NCI-H2107 (cell line): Measurements from ENCODE around the gene TEKTIP1.
"Not testable (repeated sequence)": the region's sequence is repeated elsewhere in the genome, so short reads cannot be mapped to it uniquely, and the experiment has no call there.

ENCODE experiments used
- DNase-seq: peaks from one replicate; lab custom pipeline; 2025; lab: John Stamatoyannopoulos, UW

Gene TEKTIP1

DNA sequence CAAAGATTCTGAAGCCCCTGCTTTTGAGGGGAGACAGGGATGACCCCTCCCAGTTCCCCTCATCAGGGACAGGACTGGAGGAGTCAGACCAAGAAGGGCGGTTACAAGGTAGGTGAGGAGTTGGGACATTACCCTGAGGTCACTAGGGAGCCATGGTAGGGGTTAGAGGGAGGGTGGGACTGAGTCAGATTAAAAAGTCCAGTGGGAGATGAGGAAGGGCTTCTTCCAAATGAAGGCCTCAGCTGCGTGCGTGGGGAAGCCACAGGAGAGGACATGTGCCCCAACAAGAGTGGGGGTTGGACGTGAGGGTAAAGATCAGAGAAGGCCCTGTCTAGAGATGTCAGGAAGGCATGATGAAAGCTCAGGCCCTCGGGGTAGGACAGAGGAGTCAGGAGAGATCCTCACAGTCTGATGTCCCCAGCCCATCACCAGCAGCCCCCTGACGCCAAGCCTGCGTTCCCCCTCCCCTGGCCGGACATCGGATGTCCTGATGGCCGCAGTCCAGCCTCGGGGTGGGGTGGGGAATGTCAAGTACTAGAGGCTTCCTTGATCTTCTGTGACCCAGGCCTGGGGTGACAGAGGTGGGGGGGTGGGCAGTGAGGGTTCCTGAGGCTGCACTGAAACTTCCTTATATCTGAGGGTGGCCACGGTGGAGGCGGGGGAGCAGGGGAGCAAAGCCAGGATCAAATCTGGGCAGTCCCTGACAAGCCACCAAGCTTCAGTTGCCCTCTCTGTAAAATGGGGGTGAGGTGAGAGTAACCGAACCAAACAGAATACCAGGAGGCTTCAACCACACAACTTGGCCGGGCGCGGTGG lies 24.9 kb downstream of the TEKTIP1 start:
- DNase-seq, result no peak

DNA sequence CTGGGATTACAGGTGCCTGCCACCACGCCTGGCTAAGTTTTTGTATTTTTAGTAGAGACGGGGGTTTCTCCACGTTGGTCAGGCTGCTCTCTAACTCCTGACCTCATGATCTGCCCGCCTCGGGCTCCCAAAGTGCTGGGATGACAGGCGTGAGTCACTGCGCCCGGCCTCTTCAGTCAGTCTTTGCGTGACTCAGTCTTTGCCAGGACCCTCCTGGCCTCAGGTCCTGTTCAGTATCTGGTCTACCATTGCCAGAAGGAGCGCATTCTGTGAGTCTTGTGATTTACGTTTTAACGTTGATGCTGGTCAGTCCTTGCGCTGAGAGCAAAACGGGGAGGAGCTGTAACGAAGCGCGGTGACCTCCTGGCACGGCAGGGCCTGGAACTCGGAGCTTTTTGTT lies 26.2 kb downstream of the TEKTIP1 start:
- DNase-seq, result no peak

DNA sequence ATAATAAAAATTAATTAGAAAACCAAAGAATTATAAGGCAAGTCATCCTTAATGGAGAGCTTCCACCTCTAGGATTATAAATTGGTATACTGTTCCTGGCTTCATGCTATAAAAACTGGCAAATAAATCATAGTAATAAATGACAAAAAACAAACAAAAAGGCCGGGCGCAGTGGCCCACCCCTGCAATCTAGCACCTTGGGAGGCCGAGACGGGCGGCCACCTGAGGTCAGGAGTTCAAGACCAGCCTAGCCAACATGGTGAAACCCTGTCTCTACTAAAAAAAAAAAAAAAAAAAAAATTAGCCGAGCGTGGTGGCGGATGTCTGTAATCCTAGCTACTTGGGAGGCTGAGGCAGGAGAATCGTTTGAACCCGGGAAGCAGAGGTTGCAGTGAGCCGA lies 31.1 kb downstream of the TEKTIP1 start:
- DNase-seq, result not testable (repeated sequence)

DNA sequence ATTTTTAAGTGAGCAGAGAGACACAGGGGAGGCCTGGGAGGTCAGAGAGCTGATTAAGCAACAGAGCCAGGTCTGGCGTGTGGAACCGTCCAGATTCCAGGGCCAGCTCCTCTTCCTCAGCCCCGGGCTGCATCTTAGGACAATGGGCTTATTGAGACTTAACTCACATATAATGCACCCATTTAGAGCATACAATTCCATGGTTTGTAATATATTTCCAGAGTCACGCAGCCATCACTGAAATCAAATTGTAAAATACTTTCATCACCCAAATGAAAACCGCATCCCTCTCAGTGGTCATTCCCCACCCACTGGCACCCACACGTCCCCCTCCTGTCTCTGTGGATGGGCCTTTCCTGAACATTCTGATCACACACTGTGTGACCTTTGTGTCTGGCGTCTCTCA lies 31.6 kb downstream of the TEKTIP1 start:
- DNase-seq, result no peak

DNA sequence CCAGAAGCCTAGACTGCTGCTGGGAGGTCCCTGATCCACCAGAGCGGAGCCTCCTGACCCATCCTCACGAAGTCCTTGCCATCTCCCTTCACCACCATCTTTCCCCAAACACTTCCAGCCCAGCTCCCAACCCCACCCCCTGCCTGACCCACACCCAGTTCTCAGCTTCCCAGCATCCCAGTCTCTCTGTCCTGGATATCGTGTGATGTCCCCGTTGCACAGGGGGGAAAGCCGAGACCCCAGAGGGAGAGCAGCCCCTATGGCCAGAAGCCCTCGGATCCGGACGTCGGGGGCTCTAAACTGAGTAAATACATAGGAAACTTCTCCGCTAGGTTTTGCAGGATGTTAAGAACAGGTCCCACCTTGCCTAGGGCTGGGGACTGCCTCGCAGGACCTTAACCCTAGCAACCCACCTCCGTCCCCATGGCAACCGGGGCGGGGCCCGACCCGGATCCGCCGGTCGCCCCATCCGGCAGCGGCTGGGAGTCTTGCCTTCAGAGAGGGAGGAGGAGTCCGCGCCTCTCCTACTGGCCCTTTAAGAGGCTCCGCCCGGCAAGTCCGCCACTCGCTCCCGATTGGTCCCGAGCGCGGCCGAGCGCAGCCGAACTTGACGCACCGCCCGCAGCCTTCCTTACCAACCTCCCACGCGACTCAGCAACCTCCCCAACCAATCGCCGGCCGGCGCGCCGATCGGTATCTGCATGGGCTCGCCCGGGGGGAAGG lies 33.3 kb downstream of the TEKTIP1 start:
- DNase-seq, result peak; percentile 97

DNA sequence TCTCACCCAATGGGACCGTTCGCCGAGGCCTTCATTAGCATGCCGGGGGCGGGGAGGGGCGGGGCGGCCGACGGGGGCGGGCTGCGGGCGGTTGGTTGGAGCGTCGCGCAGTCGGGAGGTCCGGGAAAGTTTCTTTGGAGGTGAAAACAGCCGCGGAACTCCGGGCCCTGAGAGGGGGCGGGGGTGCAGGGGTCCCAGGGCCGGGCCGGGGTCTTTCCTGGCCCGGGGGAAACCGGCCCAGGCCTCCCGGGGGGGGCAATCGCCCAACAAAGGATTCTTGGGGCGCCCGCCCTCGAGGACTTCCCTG lies 33.8 kb downstream of the TEKTIP1 start, which contains the start of gene HMG20B:
TSS of gene HMG20B (plus strand) at position 90 of the 307 bp plus-strand sequence. CDS start 366 bp downstream, outside the sequence.
- DNase-seq, result no peak

DNA sequence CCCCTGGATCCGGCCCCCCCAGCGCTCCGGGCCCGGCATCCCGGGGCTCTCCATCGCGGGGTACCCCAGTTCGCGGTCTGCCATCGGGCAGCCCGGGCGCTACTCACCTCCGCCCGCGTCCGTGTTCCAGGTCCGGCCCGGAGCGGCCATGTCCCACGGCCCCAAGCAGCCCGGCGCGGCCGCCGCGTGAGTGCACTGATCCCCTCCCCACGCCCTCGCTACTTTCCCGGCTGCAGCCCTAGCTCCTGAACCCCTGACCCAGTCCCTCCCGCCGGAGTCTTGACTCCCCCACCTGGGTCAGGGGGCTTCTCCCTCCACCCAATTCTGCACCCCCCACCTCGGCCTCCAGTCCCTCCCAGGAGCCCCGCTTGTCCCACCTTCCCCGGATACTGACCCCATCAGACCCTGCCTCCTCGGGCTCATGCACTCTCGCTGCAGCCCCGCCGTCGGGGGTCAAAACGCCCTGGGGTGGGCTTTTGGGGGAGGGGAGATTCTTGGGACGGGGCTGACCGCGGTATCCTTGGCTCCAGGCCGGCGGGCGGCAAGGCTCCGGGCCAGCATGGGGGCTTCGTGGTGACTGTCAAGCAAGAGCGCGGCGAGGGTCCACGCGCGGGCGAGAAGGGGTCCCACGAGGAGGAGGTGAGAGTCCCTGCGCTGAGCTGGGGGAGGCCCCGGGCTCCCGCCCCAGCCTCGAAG lies 34.3 kb downstream of the TEKTIP1 start:
- no peak for DNase-seq

DNA sequence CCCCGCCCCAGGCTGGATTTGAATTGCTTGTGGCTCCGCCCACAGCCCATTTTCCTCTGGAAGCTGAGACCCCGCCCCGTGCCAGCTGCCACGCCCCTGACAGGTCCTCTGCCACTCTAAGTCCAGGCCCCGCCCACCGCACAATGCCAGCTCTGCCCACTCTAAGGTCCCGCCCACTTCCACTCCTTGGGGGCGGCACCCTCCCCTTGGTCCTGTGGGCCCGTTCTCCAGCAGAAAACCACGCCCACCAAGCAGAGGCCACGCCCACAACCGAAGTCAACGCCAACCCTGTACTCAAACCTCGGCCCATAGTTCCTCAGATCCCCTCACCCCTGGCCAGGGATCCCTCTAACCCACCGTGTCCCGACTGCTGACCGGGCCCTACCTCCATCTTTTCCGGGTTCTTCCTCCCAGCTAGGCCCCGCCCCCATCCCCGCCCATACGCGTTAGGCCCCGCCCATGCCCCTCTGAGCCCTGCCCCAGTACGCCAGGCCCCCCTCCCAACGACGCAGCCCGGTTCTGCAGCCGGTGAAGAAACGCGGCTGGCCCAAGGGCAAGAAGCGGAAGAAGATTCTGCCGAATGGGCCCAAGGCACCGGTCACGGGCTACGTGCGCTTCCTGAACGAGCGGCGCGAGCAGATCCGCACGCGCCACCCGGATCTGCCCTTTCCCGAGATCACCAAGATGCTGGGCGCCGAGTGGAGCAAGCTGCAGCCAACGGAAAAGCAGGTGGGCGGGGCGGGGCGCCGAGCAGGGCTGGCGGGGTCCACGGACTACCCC lies 35.1 kb downstream of the TEKTIP1 start:
- DNase-seq, result peak; percentile 18

DNA sequence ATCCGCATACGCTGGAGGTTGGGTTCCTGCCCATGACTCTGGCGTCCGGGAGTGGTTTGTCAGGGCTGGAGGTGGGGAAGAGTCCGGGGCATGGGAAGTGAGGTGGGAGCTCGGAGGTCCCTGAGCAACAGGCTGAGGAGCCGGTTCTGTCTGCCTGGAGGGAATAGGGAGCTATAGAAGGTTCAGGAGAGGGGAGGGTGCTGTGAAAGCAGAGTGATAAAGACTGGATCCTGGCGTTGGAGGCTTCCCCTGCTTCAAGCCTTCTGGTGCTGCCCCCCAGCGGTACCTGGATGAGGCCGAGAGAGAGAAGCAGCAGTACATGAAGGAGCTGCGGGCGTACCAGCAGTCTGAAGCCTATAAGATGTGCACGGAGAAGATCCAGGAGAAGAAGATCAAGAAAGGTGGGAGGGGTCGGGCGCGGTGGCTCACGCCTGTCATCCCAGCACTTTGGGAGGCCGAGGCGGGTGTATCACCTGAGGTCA lies 36.3 kb downstream of the TEKTIP1 start:
- DNase-seq, result no peak

DNA sequence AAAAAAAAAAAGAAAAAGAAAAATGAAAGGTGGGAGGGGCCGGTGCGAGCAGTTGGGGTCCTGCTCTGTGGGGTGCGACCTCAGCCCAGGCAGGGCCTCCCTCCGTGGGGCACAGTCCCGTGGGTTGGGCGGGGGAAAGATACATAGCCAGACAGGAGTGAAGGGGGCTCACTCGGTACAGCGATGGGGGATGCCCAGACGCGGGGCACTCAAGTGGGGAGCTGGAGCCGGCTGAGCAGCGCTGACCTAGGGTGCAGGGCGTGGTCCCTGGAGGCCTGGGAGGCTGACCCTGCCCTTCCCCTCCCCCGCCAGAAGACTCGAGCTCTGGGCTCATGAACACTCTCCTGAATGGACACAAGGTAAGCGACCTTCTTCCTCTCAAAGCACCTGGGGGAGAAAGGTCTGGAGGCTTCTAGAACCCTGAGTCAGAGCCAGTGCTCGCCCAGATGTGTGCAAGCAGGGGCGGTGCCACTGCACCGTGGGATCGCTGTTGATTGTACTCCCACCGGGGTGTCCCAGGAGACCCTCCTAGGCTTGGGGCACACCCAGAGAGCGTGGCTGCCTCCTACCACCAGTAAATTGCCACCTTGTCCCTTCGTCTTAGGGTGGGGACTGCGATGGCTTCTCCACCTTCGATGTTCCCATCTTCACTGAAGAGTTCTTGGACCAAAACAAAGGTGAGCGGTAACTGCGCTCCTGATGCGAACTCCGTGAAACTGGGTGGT lies 37.1 kb downstream of the TEKTIP1 start:
- no peak for DNase-seq

DNA sequence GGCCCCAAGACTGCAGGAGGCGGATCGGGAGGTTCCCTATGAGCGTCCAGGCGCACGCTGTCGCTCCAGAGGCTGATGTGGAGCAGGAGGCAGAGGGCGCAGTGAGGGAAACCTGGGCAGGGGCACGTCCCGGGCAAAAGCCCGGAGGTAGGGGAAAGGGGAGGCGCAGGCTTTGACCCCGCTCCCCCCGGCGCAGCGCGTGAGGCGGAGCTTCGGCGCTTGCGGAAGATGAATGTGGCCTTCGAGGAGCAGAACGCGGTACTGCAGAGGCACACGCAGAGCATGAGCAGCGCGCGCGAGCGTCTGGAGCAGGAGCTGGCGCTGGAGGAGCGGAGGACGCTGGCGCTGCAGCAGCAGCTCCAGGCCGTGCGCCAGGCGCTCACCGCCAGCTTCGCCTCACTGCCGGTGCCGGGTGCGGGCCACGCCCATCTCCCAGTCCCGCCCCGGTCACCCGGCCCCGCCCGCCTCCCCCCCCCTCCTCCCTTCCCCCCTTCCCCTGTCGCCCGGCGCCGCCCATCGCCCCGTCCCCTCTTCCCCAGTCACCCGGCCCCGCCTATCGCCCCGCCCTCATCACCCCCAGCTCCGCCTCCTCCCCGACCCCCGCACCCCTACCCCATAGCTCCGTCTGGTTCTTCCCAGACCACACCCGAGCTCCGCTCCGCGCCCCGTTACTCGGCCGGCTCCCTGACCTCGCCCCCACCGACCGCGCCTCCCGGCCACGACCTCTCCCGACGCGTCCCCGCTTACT lies 37.9 kb downstream of the TEKTIP1 start:
- DNase-seq, result no peak

DNA sequence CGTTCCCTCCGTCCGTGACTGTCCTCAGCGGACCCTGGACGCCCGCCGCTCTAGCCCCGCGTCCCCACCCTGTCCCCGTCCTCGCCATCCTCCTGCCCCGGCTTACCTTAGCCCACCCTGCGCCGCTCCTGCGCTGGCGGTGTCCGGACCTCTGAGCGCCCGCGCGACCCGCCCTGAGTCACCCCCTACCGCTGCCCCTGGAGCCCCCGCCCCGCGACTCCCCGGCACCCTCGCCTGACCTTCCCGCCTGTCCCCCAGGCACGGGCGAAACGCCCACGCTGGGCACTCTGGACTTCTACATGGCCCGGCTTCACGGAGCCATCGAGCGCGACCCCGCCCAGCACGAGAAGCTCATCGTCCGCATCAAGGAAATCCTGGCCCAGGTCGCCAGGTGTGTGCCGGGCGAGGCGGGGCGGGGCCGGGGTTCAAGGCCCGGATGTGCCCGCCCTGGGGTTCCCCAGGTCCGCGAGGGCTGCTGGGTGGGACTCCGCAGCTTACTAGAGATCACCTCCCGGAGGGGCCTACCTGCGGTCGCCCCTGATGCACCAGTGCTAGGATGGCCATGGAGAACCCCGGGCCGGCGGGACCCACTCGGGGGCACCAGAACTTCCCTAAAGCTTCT lies 38.9 kb downstream of the TEKTIP1 start:
- no peak for DNase-seq

DNA sequence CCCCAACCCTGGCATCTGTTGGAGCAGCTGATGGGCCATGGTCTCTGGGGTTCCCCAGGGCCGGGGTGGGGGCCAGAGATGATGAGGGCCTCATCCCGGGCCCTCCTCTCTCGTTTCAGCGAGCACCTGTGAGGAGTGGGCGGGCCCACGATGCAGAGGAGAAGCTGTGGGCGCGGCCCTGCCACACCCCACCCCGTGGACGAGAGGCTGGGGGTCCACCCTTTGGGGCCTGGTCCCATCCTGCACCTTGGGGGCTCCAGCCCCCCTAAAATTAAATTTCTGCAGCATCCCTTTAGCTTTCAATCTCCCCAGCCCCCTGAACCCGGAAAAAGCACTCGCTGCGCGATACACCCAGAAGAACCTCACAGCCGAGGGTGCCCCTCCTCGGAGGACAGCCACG lies 39.4 kb downstream of the TEKTIP1 start:
- DNase-seq, result no peak

DNA sequence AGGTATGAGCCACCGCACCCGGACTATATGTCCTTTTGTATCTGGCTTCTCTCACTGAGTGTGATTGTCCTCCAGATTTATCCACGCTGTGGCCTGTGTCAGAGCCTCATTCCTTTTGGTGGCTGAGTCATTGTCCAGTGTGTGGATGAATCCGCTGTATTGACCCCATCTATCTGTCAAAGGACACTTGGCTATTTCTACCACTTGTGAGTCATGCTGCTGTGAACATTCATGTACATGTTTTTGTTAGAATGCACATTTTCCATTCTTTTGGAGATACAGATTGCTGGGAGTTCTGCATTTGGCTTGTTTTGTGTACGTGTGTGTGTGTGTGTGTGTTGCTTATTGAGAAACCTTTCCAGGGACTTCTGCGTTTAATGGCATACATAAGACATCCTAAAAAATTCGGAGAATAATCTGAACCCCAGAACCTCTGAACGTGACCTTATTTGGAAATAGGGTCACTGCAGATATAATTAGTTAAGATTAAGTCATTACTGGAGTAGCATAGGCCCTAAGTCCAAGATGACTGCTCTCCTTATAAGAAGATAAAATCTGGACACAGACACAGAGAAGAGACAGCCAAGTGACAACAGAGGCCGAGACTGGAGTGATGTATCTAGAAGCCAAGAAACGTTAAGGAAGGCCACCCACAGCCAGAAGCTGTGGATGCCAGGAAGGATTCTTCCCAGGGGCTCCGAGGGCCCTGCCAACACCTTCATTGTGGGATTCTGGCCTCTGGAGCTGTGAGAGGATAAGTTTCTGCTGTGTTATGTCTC lies 41.4 kb downstream of the TEKTIP1 start:
- no peak for DNase-seq

DNA sequence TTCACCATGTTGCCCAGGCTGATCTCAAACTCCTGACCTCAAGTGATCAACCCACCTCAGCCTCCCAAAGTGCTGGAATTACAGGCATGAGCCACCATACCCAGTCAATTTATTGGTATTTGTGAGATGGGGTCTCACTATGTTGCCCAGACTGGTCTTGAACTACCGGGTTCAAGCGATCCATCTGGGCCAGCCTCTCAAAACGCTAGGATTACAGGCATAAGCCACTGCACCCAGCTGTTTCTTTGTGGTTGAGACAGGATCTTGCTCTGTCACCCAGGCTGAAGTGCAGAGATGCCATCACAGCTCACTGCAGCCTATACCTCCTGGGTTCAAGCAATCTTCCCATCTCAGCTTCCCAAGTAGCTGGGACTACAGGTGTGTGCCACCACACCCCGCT lies 42.8 kb downstream of the TEKTIP1 start:
- not testable (repeated sequence) for DNase-seq

DNA sequence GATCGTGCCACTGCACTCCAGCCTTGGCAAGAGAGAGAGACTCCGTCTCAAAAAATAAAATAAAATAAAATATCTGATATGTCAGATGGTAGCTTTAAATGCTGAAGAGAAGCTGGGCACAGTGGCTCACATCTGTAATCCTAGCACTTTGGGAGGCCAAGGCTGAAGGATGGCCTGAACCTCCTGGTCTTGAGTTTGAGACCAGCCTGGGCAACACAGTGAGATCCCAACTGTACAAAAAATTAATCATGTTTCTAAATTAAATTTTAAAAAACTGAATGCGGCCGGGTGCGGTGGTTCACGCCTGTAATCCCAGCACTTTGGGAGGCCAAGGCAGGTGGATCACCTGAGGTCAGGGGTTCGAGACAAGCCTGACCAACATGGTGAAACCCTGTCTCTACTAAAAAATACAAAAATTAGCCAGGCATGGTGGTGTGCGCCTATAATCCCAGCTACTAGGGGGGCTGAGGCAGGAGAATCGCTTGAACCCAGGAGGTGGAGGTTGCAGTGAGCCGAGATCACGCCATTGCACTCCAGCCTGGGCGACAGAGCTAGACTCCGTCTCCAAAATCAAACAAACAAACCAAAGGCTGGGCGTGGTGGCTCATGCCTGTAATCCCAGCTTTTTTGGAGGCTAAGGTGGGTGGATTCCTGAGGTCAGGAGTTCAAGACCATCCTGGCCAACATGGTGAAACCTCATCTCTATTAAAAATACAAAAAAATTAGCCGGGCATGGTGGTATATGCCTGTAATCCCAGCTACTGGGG lies 45.2 kb downstream of the TEKTIP1 start:
- not testable (repeated sequence) for DNase-seq

DNA sequence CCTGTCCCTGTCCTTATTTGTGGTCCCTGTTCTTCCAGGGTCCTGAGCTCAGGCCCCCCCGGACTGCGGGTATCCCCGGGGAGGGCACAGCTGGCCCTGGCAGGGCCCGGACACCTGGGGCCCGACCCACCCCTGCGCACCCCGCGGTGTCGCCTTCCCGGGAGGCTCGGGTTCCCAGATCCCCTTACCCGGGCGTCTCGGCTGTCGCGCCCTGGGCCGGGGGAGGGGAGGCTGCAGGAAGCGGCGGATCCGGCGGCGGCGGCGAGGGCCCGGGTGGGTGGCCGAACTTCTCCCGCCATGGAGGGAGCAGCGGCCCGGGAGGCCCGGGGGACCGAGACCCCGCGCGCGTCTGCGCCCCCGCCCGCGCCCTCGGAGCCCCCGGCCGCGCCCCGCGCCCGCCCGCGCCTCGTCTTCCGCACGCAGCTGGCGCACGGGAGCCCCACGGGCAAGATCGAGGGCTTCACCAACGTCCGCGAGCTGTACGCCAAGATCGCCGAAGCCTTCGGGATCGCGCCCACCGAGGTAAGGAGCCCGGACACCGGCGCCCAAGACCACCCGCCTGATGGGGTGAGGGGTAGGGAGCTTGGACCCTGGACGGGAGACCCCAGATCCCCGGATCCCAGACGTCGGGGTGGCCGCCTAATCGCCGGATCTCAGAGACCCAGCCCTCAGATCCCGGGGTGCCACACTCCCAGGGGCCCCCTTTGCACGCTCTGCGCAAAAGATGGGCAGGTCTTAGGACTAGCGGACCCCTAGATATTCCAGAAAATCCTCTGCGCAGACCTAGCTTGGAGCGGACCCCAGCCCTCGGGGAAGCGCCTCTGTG lies 46.5 kb downstream of the TEKTIP1 start, which contains the start of gene GIPC3:
TSS of gene GIPC3 (plus strand) at position 178 of the 826 bp plus-strand sequence. CDS start at position 298, 120 bp downstream.
- no peak for DNase-seq
